A673 (cell line): Measurements from ENCODE around the gene KIF1A. TPM values are rescaled to one million over a fixed set of nuclear protein-coding genes. Genes with fewer than 3 reads are reported as not detected.

Experiments
- BruUV-seq: library from RNA; stranded (reverse); fragments of 400-500 nt; replicated peaks from 2 replicates; lab custom pipeline; 2021; lab: Mats Ljungman, UMichigan
- CTCF ChIA-PET: fragments of 300-600 bp; sonication (Branson Sonifier 250); formaldehyde crosslinking; loops from one replicate; lab custom pipeline; 2022; ENCODE audit warnings: antibody characterized with exemption; lab: Charles Lee
- POLR2A ChIA-PET: fragments of 300-600 bp; sonication (Branson Sonifier 250); formaldehyde crosslinking; loops from one replicate; lab custom pipeline; 2022; ENCODE audit warnings: antibody characterized with exemption; ENCODE audit not compliant: low non-redundant PET; lab: Charles Lee
- DNase-seq: peaks from one replicate; pipeline ENCODE4 v3.0.0-alpha.2; 2015; ENCODE audit warnings: low spot score
- H3K27ac ChIP-seq: fragments of 200-600 bp; sonication (generic); 2 replicates; pipeline ENCODE4 v1.5.1; 2016; ENCODE audit warnings: mixed run types, low read depth, mild to moderate bottlenecking, mixed read lengths, antibody characterized with exemption, low read length; ENCODE audit not compliant: poor library complexity, severe bottlenecking
- H3K27me3 ChIP-seq: fragments of 200-600 bp; sonication (generic); replicated peaks from 2 replicates; pipeline ENCODE4 v1.6.1; 2017; ENCODE audit warnings: mixed run types, low read depth, mild to moderate bottlenecking, mixed read lengths, antibody characterized with exemption, low read length; ENCODE audit not compliant: insufficient read depth, poor library complexity
- H3K36me3 ChIP-seq: fragments of 200-600 bp; sonication (generic); 2 replicates; pipeline ENCODE4 v1.6.1; 2016; ENCODE audit warnings: mixed run types, mild to moderate bottlenecking, mixed read lengths, antibody characterized with exemption, low read length; ENCODE audit not compliant: insufficient read depth, poor library complexity, severe bottlenecking
- H3K4me1 ChIP-seq: fragments of 200-600 bp; sonication (generic); 2 replicates; pipeline ENCODE4 v1.6.1; 2017; ENCODE audit warnings: mixed run types, mild to moderate bottlenecking, mixed read lengths, antibody characterized with exemption, low read length; ENCODE audit not compliant: insufficient read depth, poor library complexity, severe bottlenecking
- H3K4me3 ChIP-seq: fragments of 200-600 bp; sonication (generic); 2 replicates; pipeline ENCODE4 v1.5.1; 2016; ENCODE audit warnings: low read depth, mixed run types, mild to moderate bottlenecking, mixed read lengths, low read length; ENCODE audit not compliant: poor library complexity, severe bottlenecking
- H3K9me3 ChIP-seq: fragments of 200-600 bp; sonication (generic); 2 replicates; pipeline ENCODE4 v1.6.1; 2016; ENCODE audit warnings: mixed run types, low read depth, mild to moderate bottlenecking, mixed read lengths, antibody characterized with exemption, low read length; ENCODE audit not compliant: poor library complexity, severe bottlenecking
- CTCF ChIP-seq: fragments of 300-800, 200-600 bp; sonication (generic); conservative IDR thresholded peaks from 2 replicates; pipeline ENCODE4 v1.5.1; 2017; ENCODE audit warnings: low read depth, mild to moderate bottlenecking, antibody characterized with exemption, low read length, moderate library complexity, mixed read lengths
- EZH2 ChIP-seq: fragments of 200-600 bp; sonication (generic); IDR thresholded peaks from 2 replicates; pipeline ENCODE4 v1.6.1; 2017; ENCODE audit warnings: borderline replicate concordance, low read depth, mild to moderate bottlenecking, mixed read lengths, antibody characterized with exemption, low read length; ENCODE audit not compliant: poor library complexity, severe bottlenecking
- intact Hi-C: fragments of 100-400 bp; cut with micrococcal nuclease; formaldehyde crosslinking; loops from one replicate; pipeline ENCODE4 v1.10.0; 2022; ENCODE audit not compliant: unreplicated experiment
- total RNA-seq: library from RNA; stranded (reverse); gene quantifications from 2 replicates; pipeline ENCODE4 v1.2.3, GENCODE V29; 2021

Gene KIF1A
- total RNA-seq, 1 experiment from 2014 or later = 330 TPM

- TF ChIP-seq EZH2 (no peak), CTCF (no peak)
- Histone ChIP-seq H3K4me1 (no peaks in the 10 kb centered on the region), H3K27me3 (no peaks in the 10 kb centered on the region), H3K4me3 (no peak overlapping the region), H3K27ac (no peak overlapping the region), H3K9me3 (no peaks in the 10 kb centered on the region), H3K36me3 (peaks cover 34% of the 10 kb centered on the region)
- ChIA-PET CTCF (no interaction called here), POLR2A (interaction anchor here (0.6 kb wide), 1 partner anchor 1101 kb away, joined by 4 read pairs; no protein-coding TSS in a partner anchor)
- BruUV-seq = no TSS peak
- DNase-seq = no peak
- intact Hi-C loops = no loop called here
These were observed 26.5 kb downstream of the KIF1A start for GRCh38 chr2:240793313-240794177.

- no peaks in the 10 kb centered on the region for H3K9me3 ChIP-seq
- ChIA-PET CTCF (no interaction called here), POLR2A (no interaction called here)
- TF ChIP-seq EZH2 (no peak), CTCF (no peak)
- H3K4me3 ChIP-seq = no peak overlapping the region
- intact Hi-C loops = no loop called here
- H3K36me3 ChIP-seq = peaks cover 36% of the 10 kb centered on the region
- no peaks in the 10 kb centered on the region for H3K27me3 ChIP-seq
- BruUV-seq = no TSS peak
- H3K4me1 ChIP-seq = no peaks in the 10 kb centered on the region
- no peak for DNase-seq
- H3K27ac ChIP-seq = no peak overlapping the region
These were observed 27.2 kb downstream of the KIF1A start for GRCh38 chr2:240792629-240793312.

GRCh38 chr2:240791821-240792628 lies 28.0 kb downstream of the KIF1A start:
- Histone ChIP-seq H3K36me3 (peaks cover 35% of the 10 kb centered on the region), H3K4me3 (no peak overlapping the region), H3K4me1 (no peaks in the 10 kb centered on the region), H3K9me3 (no peaks in the 10 kb centered on the region), H3K27ac (no peak overlapping the region), H3K27me3 (no peaks in the 10 kb centered on the region)
- intact Hi-C loops = no loop called here
- POLR2A ChIA-PET = no interaction called here
- TF ChIP-seq CTCF (no peak), EZH2 (no peak)
- no TSS peak for BruUV-seq
- CTCF ChIA-PET = no interaction called here
- DNase-seq = no peak
